Astrocyte (in vitro differentiated cells and primary cell): ENCODE measurements around the gene MPHOSPH9. TPM values are rescaled to one million over a fixed set of nuclear protein-coding genes. Genes with fewer than 3 reads are reported as not detected.

ENCODE experiments used
- DNase-seq: peaks from one replicate; pipeline ENCODE4 v3.0.0-alpha.2; 2010; ENCODE audit warnings: low read depth
- FAIRE-seq: peaks from 2 replicates; lab custom pipeline; 2011; peaks lifted over from hg19 to GRCh38; lab: Jason Lieb, UNC
- H2AFZ ChIP-seq: 2 replicates; pipeline ENCODE4 v1.6.0; 2012; ENCODE audit warnings: low read depth, low read length, inconsistent platforms
- H3K27ac ChIP-seq: 2 replicates; pipeline ENCODE4 v1.5.1; 2011; ENCODE audit warnings: low read depth, low read length, inconsistent platforms
- H3K27me3 ChIP-seq: 2 replicates; pipeline ENCODE4 v1.6.0; 2011; ENCODE audit warnings: low read length, inconsistent platforms; ENCODE audit not compliant: insufficient read depth
- H3K36me3 ChIP-seq: 2 replicates; pipeline ENCODE4 v1.5.1; 2011; ENCODE audit warnings: low read length, inconsistent platforms; ENCODE audit not compliant: insufficient read depth
- H3K4me1 ChIP-seq: 2 replicates; pipeline ENCODE4 v1.5.1; 2011; ENCODE audit warnings: low read length, inconsistent platforms; ENCODE audit not compliant: insufficient read depth
- H3K4me2 ChIP-seq: 2 replicates; pipeline ENCODE4 v1.6.0; 2012; ENCODE audit warnings: low read length, inconsistent platforms
- H3K4me3 ChIP-seq: 2 replicates; pipeline ENCODE4 v1.5.1; 2011; ENCODE audit warnings: low read depth, mild to moderate bottlenecking, low read length, inconsistent platforms; ENCODE audit not compliant: insufficient read depth
- H3K79me2 ChIP-seq: 2 replicates; pipeline ENCODE4 v1.6.0; 2012; ENCODE audit warnings: mild to moderate bottlenecking, low read length, inconsistent platforms; ENCODE audit not compliant: insufficient read depth
- H3K9ac ChIP-seq: 2 replicates; pipeline ENCODE4 v1.6.0; 2012; ENCODE audit warnings: mild to moderate bottlenecking, low read length, inconsistent platforms
- H3K9me3 ChIP-seq: 2 replicates; pipeline ENCODE4 v1.5.1; 2012; ENCODE audit warnings: low read depth, mild to moderate bottlenecking, low read length, inconsistent platforms; ENCODE audit not compliant: insufficient read depth
- H4K20me1 ChIP-seq: 2 replicates; pipeline ENCODE4 v1.6.0; 2012; ENCODE audit warnings: low read length, inconsistent platforms; ENCODE audit not compliant: insufficient read depth
- H3K27ac Mint-ChIP-seq: one replicate; pipeline ENCODE4 v1.8.0; 2021; ENCODE audit warnings: mild to moderate bottlenecking, mixed read lengths; ENCODE audit not compliant: unreplicated experiment
- H3K27me3 Mint-ChIP-seq: one replicate; pipeline ENCODE4 v1.8.0; 2021; ENCODE audit warnings: low read depth, mixed read lengths; ENCODE audit not compliant: unreplicated experiment
- H3K36me3 Mint-ChIP-seq: one replicate; pipeline ENCODE4 v1.8.0; 2021; ENCODE audit warnings: low read depth, mixed read lengths; ENCODE audit not compliant: unreplicated experiment
- H3K4me1 Mint-ChIP-seq: one replicate; pipeline ENCODE4 v1.8.0; 2021; ENCODE audit warnings: low read depth, mixed read lengths; ENCODE audit not compliant: unreplicated experiment
- H3K4me3 Mint-ChIP-seq: one replicate; pipeline ENCODE4 v1.8.0; 2021; ENCODE audit warnings: mild to moderate bottlenecking, moderate library complexity, mixed read lengths; ENCODE audit not compliant: unreplicated experiment
- H3K9me3 Mint-ChIP-seq: one replicate; pipeline ENCODE4 v1.8.0; 2021; ENCODE audit warnings: mild to moderate bottlenecking, mixed read lengths; ENCODE audit not compliant: unreplicated experiment
- CTCF ChIP-seq: IDR thresholded peaks from 2 replicates; pipeline ENCODE4 v1.5.1; 2011; ENCODE audit warnings: low read depth, mild to moderate bottlenecking, inconsistent platforms, low read length, moderate library complexity; ENCODE audit not compliant: insufficient read depth
- EZH2 ChIP-seq: IDR thresholded peaks from 2 replicates; pipeline ENCODE4 v1.6.1; 2012; ENCODE audit warnings: mild to moderate bottlenecking, low read length, inconsistent platforms; ENCODE audit not compliant: insufficient read depth
- total RNA-seq: library from RNA; stranded (reverse); gene quantifications from 2 replicates; pipeline ENCODE4 v1.2.1, GENCODE V29; 2021

The MPHOSPH9 gene
- total RNA-seq, 1 donor from 2014 or later = 24.9 TPM

GRCh38 chr12:123131879-123132402 is 101.0 kb downstream of the MPHOSPH9 start:
- H3K4me1 ChIP-seq = peaks cover 4% of the 10 kb centered on the region
- no peak for FAIRE-seq
- Mint-ChIP-seq H3K27ac (no peak overlapping the region), H3K4me3 (no peak overlapping the region), H3K27me3 (no peaks in the 10 kb centered on the region), H3K36me3 (peaks cover 2% of the 10 kb centered on the region), H3K9me3 (peaks cover 1% of the 10 kb centered on the region), H3K4me1 (peaks cover 20% of the 10 kb centered on the region)
- H3K4me2 ChIP-seq = no peak overlapping the region
- H3K79me2 ChIP-seq = no peaks in the 10 kb centered on the region
- no peaks in the 10 kb centered on the region for H3K27me3 ChIP-seq
- no peak overlapping the region for H2AFZ ChIP-seq
- H3K9ac ChIP-seq = no peak overlapping the region
- no peak for DNase-seq
- no peaks in the 10 kb centered on the region for H3K9me3 ChIP-seq
- TF ChIP-seq EZH2 (no peak), CTCF (no peak)
- H4K20me1 ChIP-seq = no peaks in the 10 kb centered on the region
- no peaks in the 10 kb centered on the region for H3K36me3 ChIP-seq
- no peak overlapping the region for H3K27ac ChIP-seq
- no peak overlapping the region for H3K4me3 ChIP-seq

GRCh38 chr12:123131291-123131832 is 101.6 kb downstream of the MPHOSPH9 start:
- Mint-ChIP-seq H3K36me3 (peaks cover 2% of the 10 kb centered on the region), H3K27me3 (no peaks in the 10 kb centered on the region), H3K9me3 (peaks cover 1% of the 10 kb centered on the region), H3K4me1 (peaks cover 26% of the 10 kb centered on the region), H3K4me3 (no peak overlapping the region), H3K27ac (peak overlapping the region; percentile 83)
- no peak overlapping the region for H3K4me3 ChIP-seq
- H3K79me2 ChIP-seq = no peaks in the 10 kb centered on the region
- H3K9ac ChIP-seq = no peak overlapping the region
- H2AFZ ChIP-seq = no peak overlapping the region
- H3K27me3 ChIP-seq = no peaks in the 10 kb centered on the region
- no peak for FAIRE-seq
- no peaks in the 10 kb centered on the region for H4K20me1 ChIP-seq
- H3K27ac ChIP-seq = no peak overlapping the region
- H3K36me3 ChIP-seq = no peaks in the 10 kb centered on the region
- no peak overlapping the region for H3K4me2 ChIP-seq
- H3K9me3 ChIP-seq = no peaks in the 10 kb centered on the region
- DNase-seq = no peak
- H3K4me1 ChIP-seq = peaks cover 8% of the 10 kb centered on the region
- TF ChIP-seq EZH2 (no peak), CTCF (no peak)

GRCh38 chr12:123129621-123130020 is 103.3 kb downstream of the MPHOSPH9 start:
- Mint-ChIP-seq H3K4me1 (peaks cover 34% of the 10 kb centered on the region), H3K27ac (peak overlapping the region; percentile 77)

More at GRCh38 chr12:123129621-123130020, 103.3 kb downstream of the MPHOSPH9 start:
- Histone ChIP-seq H3K9ac (no peak overlapping the region), H3K36me3 (no peaks in the 10 kb centered on the region), H3K27me3 (no peaks in the 10 kb centered on the region), H4K20me1 (no peaks in the 10 kb centered on the region), H3K4me1 (peaks cover 13% of the 10 kb centered on the region), H3K4me2 (no peak overlapping the region), H3K79me2 (no peaks in the 10 kb centered on the region), H3K9me3 (no peaks in the 10 kb centered on the region), H3K4me3 (no peak overlapping the region), H2AFZ (no peak overlapping the region), H3K27ac (no peak overlapping the region)
- no peak for DNase-seq
- H3K4me3 Mint-ChIP-seq = no peak overlapping the region
- H3K9me3 Mint-ChIP-seq = no peaks in the 10 kb centered on the region
- TF ChIP-seq CTCF = no peak
- TF ChIP-seq EZH2 = no peak
- no peaks in the 10 kb centered on the region for H3K36me3 Mint-ChIP-seq
- FAIRE-seq = no peak
- no peaks in the 10 kb centered on the region for H3K27me3 Mint-ChIP-seq
